Upper lobe of right lung (tissue), 1 donor: Measurements from ENCODE around the gene ALKBH4. TPM values are rescaled to one million over a fixed set of nuclear protein-coding genes. Genes with fewer than 3 reads are reported as not detected.

Source experiments
- ATAC-seq: fragments of 200-7000 bp; cut with Tn5 transposase; one replicate; pipeline ENCODE4 v1.9.1; 2020; ENCODE audit warnings: mild to moderate bottlenecking, moderate library complexity
- DNase-seq: peaks from one replicate; pipeline ENCODE4 v3.0.0-alpha.2; 2020
- H3K27ac ChIP-seq: fragments of 200-600 bp; one replicate; pipeline ENCODE4 v1.8.0; 2022
- H3K27me3 ChIP-seq: fragments of 200-600 bp; one replicate; pipeline ENCODE4 v1.8.0; 2022; ENCODE audit warnings: mild to moderate bottlenecking
- H3K36me3 ChIP-seq: fragments of 200-600 bp; one replicate; pipeline ENCODE4 v1.8.0; 2022
- H3K4me1 ChIP-seq: fragments of 200-600 bp; one replicate; pipeline ENCODE4 v1.8.0; 2022
- H3K4me3 ChIP-seq: fragments of 200-600 bp; one replicate; pipeline ENCODE4 v1.8.0; 2022; ENCODE audit warnings: mild to moderate bottlenecking
- H3K9me3 ChIP-seq: fragments of 200-600 bp; one replicate; pipeline ENCODE4 v1.8.0; 2022
- intact Hi-C: fragments of 100-400 bp; cut with DNase I; formaldehyde crosslinking; loops from one replicate; pipeline ENCODE4 v1.11.0; 2022
- total RNA-seq: library from RNA; stranded (reverse); fragmentation: NEBNext Ultra II Directional; extraction: Animal tissue kit (Norgen Biotek cat#: 25700); gene quantifications from one replicate; pipeline ENCODE4 v1.2.1, GENCODE V29; 2021
- TF ChIP-seq, protein P1 (sequence below): fragments of 200-600 bp; IDR thresholded peaks from one replicate; pipeline ENCODE4 v1.8.0; 2022; ENCODE audit warnings: antibody characterized with exemption
- donor health status: DM: no; HTN: yes; CAD: no; lungs with severe emphysema.

ALKBH4 gene
- total RNA-seq, 1 donor from 2014 or later, result 7.4 TPM

DNA sequence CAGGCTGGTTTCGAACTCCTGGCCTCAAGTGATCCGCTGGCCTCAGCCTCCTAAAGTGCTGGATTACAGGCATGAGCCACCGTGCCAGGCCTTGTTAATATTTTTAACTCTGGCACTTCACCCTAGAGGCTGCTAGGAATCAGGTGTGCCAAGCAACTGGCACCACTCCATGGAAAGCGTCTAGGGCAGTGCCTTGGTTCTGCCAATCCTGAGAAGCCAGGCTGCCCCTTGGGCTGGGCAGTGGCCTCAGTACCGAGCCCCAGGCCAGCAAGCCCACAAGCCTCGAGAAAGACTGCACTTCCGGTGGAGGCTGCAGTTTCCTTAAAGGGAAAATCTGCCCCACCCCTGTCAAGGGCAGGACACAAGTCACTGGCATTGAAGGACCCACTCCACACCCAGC is 11.3 kb downstream of the ALKBH4 start:
- intact Hi-C loops, result no loop called here
- no peak overlapping the region for H3K27ac ChIP-seq
- peak; percentile 47 for ATAC-seq

DNA sequence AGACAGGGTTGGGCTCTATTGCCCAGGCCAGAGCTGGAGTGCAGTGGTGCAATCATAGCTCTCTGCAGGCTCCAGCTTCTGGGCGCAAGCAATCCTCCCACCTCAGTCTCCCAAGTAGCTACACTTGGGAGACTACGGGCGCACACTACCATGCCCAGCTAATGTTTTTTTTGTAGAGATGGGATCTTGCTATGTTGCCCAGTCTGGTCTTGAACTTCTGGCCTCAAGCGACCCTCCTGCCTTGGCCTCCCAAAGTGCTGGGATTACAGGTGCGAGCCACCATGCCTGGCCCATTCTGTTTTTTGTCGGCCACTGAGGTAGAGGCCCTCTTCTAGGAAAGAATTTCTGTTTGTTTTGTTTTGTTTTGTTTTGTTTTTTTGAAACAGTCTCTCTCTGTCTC is 12.2 kb downstream of the ALKBH4 start:
- Histone ChIP-seq H3K27ac (no peak overlapping the region), H3K4me1 (no peaks in the 10 kb centered on the region), H3K27me3 (no peaks in the 10 kb centered on the region), H3K9me3 (no peaks in the 10 kb centered on the region), H3K36me3 (peaks cover 12% of the 10 kb centered on the region), H3K4me3 (no peak overlapping the region)
- TF ChIP-seq, protein P1, sequence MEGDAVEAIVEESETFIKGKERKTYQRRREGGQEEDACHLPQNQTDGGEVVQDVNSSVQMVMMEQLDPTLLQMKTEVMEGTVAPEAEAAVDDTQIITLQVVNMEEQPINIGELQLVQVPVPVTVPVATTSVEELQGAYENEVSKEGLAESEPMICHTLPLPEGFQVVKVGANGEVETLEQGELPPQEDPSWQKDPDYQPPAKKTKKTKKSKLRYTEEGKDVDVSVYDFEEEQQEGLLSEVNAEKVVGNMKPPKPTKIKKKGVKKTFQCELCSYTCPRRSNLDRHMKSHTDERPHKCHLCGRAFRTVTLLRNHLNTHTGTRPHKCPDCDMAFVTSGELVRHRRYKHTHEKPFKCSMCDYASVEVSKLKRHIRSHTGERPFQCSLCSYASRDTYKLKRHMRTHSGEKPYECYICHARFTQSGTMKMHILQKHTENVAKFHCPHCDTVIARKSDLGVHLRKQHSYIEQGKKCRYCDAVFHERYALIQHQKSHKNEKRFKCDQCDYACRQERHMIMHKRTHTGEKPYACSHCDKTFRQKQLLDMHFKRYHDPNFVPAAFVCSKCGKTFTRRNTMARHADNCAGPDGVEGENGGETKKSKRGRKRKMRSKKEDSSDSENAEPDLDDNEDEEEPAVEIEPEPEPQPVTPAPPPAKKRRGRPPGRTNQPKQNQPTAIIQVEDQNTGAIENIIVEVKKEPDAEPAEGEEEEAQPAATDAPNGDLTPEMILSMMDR, result no peak
- DNase-seq, result no peak
- intact Hi-C loops, result no loop called here
- ATAC-seq, result no peak

More for the DNA sequence above, 11.3 kb downstream of the ALKBH4 start:
- TF ChIP-seq, protein P1, result no peak
- no peaks in the 10 kb centered on the region for H3K27me3 ChIP-seq
- H3K9me3 ChIP-seq, result no peaks in the 10 kb centered on the region
- no peaks in the 10 kb centered on the region for H3K4me1 ChIP-seq
- peaks cover 21% of the 10 kb centered on the region for H3K36me3 ChIP-seq
- no peak for DNase-seq
- H3K4me3 ChIP-seq, result no peak overlapping the region

DNA sequence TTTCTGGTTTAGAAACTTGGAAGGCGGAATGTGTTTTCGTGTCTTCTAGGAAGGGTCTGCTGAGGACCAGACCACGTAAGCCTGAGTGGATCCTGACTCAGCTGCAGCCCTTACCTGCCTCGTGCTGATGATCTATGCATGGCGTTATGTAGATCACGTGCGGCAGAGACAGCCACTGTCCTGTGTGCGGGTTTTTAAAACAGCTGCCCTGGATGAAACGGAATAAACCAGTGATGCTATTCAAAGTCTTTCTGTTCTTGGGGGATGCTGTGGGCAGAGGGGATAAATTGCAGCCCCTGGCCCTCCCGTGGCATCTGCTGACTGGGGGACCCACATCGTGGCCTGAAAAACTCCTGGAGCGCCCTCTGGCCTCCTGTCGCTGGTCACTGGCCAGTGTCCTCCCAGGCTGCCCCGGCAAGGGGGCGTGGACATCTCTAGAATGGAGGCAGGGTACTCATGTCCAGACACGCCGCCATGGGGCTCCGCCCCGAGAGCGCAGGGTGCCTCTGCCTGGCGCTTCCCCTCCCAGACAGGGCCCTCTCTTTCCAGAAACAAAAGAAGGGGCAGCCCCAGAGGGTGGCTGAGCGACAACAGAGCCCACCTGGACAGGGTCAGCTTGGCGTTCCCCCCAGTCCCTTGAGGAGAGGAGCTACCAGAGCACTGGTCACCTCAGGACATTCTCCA is 13.2 kb downstream of the ALKBH4 start:
- Histone ChIP-seq H3K4me1 (no peaks in the 10 kb centered on the region), H3K27me3 (no peaks in the 10 kb centered on the region), H3K9me3 (no peaks in the 10 kb centered on the region), H3K27ac (no peak overlapping the region), H3K36me3 (peaks cover 3% of the 10 kb centered on the region), H3K4me3 (no peak overlapping the region)
- ATAC-seq (peak; percentile 15), DNase-seq (no peak)
- TF ChIP-seq, protein P1, result no peak
- intact Hi-C loops, result no loop called here

DNA sequence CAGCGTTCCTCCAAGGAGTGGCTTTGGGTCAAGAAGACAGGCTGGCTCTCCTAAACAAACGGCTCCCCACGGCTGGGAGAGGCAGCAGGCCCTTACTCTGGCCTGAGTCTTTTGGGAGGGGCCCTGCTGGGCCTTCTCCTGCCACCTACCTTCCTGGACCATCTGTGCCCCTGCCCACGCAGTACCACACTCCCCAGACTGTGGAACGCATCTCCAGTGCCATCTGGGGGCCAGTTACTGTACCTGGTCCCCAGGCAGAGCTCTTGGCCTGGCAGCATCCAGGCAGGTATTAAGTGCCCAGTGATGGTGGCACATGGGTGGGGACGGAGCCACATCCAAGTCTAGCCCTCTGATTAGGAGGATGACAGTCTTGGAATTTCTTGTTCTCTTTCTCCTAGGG is 14.4 kb downstream of the ALKBH4 start:
- Histone ChIP-seq H3K4me1 (no peaks in the 10 kb centered on the region), H3K27me3 (no peaks in the 10 kb centered on the region), H3K9me3 (no peaks in the 10 kb centered on the region), H3K27ac (no peak overlapping the region), H3K36me3 (no peaks in the 10 kb centered on the region), H3K4me3 (no peak overlapping the region)
- intact Hi-C loops, result no loop called here
- no peak for DNase-seq
- TF ChIP-seq, protein P1, result peak; percentile 27
- ATAC-seq, result peak; percentile 50

DNA sequence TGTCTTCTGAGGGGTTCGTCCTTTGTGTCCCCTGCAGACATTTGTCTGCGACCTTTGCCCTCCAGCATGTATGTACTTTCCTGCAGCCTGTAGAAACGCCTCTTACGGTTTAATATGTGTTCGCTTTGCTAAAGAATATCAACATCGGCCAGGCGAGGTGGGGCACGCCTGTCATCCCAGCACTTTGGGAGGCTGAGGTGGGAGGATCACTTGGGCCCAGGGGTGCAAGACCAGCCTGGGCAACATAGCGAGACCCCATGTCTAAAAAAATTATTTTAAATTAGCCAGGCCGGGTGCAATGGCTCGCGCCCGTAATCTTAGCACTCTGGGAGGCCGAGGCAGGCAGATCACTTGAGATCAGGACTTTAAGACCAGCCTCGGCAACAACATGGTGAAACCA is 15.5 kb downstream of the ALKBH4 start:
- intact Hi-C loops, result no loop called here
- DNase-seq (no peak), ATAC-seq (no peak)
- Histone ChIP-seq H3K27me3 (no peaks in the 10 kb centered on the region), H3K36me3 (no peaks in the 10 kb centered on the region), H3K9me3 (no peaks in the 10 kb centered on the region), H3K27ac (no peak overlapping the region), H3K4me3 (no peak overlapping the region), H3K4me1 (no peaks in the 10 kb centered on the region)
- TF ChIP-seq, protein P1, result no peak

DNA sequence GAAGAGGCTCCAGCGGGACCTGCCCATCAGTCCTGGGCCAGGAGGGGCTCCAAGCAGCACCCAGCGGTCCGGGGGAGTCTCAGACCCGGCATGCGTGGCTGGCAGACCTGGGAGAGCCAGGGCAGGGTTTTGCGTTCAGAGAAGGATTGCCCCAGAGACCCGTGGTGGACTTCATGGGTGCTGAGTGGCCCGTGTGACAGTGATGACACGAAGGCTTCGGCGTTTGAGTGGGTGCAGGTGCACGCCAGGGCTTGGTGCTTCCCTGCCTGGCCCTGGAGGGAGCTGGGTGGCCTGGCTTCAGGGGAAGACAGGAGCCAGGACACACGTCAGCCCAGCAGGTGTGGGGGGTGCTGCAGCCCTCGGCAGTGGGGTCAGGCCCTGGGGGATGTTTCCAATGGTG is 17.4 kb downstream of the ALKBH4 start:
- Histone ChIP-seq H3K4me1 (no peaks in the 10 kb centered on the region), H3K4me3 (no peak overlapping the region), H3K9me3 (no peaks in the 10 kb centered on the region), H3K36me3 (no peaks in the 10 kb centered on the region), H3K27me3 (no peaks in the 10 kb centered on the region), H3K27ac (no peak overlapping the region)
- DNase-seq (no peak), ATAC-seq (no peak)
- intact Hi-C loops, result no loop called here
- TF ChIP-seq, protein P1, result no peak
